Adipose tissue (tissue), 3 donors: ENCODE data around the gene SYTL3. TPM values are rescaled to one million over a fixed set of nuclear protein-coding genes. Genes with fewer than 3 reads are reported as not detected.
"Not testable (repeated sequence)": the region's sequence is repeated elsewhere in the genome, so short reads cannot be mapped to it uniquely, and the experiment has no call there.

Experiments
- H3K27ac ChIP-seq: one replicate; pipeline ENCODE4 v1.5.1; 2013; ENCODE audit warnings: low read depth, low read length
- WGBS, 3 donors: extraction: QIAGEN DNeasy Blood & Tissue Kit; methylation state at CpG; one replicate each; pipeline ENCODE4 v1.1.7; 2013; 5-methylcytosine and 5-hydroxymethylcytosine counted together
- polyA plus RNA-seq, 3 donors: library from polyadenylated mRNA; stranded (reverse); fragments of 200-250 nt; gene quantifications; one replicate each; pipeline ENCODE4 v1.2.3, GENCODE V29; 2013
- donor health status: healthy with polysubstance abuse.
- donor health status: Bipolar disorder and iron deficiency.
- donor health status: healthy.

The SYTL3 gene
- polyA plus RNA-seq, 3 donors = 1.1 to 3.9 (median 3.7) TPM

- no peak overlapping the region for H3K27ac ChIP-seq
- WGBS, 3 donors = 74 to 83% (median 81%) methylated on average over 6 of the region's 6 CpGs
Measured at GRCh38 chr6:158784505-158784904, 134.7 kb downstream of the SYTL3 start.

GRCh38 chr6:158785036-158785435, 135.2 kb downstream of the SYTL3 start:
- 92 to 97% (median 93%) methylated on average over 12 of the region's 12 CpGs for WGBS, 3 donors
- H3K27ac ChIP-seq = no peak overlapping the region

- H3K27ac ChIP-seq = no peak overlapping the region
- 37 to 83% (median 83%) methylated on average over 6 of the region's 6 CpGs for WGBS, 3 donors
Measured at GRCh38 chr6:158786645-158787304, 136.9 kb downstream of the SYTL3 start.

GRCh38 chr6:158787395-158787794, 137.5 kb downstream of the SYTL3 start:
- 80 to 96% (median 90%) methylated on average over 5 to 6 of the region's 6 CpGs for WGBS, 3 donors
- H3K27ac ChIP-seq = no peak overlapping the region

- WGBS, 3 donors = 66 to 80% (median 68%) methylated on average over 11 of the region's 11 CpGs
- no peak overlapping the region for H3K27ac ChIP-seq
Measured at GRCh38 chr6:158789115-158789917, 139.5 kb downstream of the SYTL3 start.

- 66 to 78% (median 77%) methylated on average over 6 to 7 of the region's 7 CpGs for WGBS, 3 donors
Measured at GRCh38 chr6:158791274-158791855, 141.5 kb downstream of the SYTL3 start.

GRCh38 chr6:158792505-158792904, 142.7 kb downstream of the SYTL3 start:
- 79 to 83% (median 81%) methylated on average over 10 of the region's 10 CpGs for WGBS, 3 donors
- not testable (repeated sequence) for H3K27ac ChIP-seq

More at GRCh38 chr6:158791274-158791855, 141.5 kb downstream of the SYTL3 start:
- H3K27ac ChIP-seq = no peak overlapping the region

- 35 to 50% (median 43%) methylated on average over 1 of the region's 1 CpG for WGBS, 3 donors
- H3K27ac ChIP-seq = no peak overlapping the region
Measured at GRCh38 chr6:158793432-158793831, 143.6 kb downstream of the SYTL3 start.

- 81 to 90% (median 82%) methylated on average over 5 of the region's 5 CpGs for WGBS, 3 donors
- no peak overlapping the region for H3K27ac ChIP-seq
Measured at GRCh38 chr6:158795516-158795915, 145.7 kb downstream of the SYTL3 start.

- no peak overlapping the region for H3K27ac ChIP-seq
- WGBS, 3 donors = 73 to 96% (median 94%) methylated on average over 3 of the region's 3 CpGs
Measured at GRCh38 chr6:158796353-158796752, 146.5 kb downstream of the SYTL3 start.

GRCh38 chr6:158797331-158798310, 147.8 kb downstream of the SYTL3 start:
- no peak overlapping the region for H3K27ac ChIP-seq
- 34 to 81% (median 74%) methylated on average over 3 of the region's 3 CpGs for WGBS, 3 donors

- no peak overlapping the region for H3K27ac ChIP-seq
- 91 to 93% (median 92%) methylated on average over 8 of the region's 8 CpGs for WGBS, 3 donors
Measured at GRCh38 chr6:158798311-158798710, 148.5 kb downstream of the SYTL3 start.

- no peak overlapping the region for H3K27ac ChIP-seq
- WGBS, 3 donors = 14 to 39% (median 39%) methylated on average over 11 of the region's 11 CpGs
Measured at GRCh38 chr6:158799051-158799792, 149.4 kb downstream of the SYTL3 start.

GRCh38 chr6:158801655-158802294, 151.9 kb downstream of the SYTL3 start:
- H3K27ac ChIP-seq = no peak overlapping the region
- WGBS, 3 donors = 49 to 82% (median 77%) methylated on average over 7 of the region's 7 CpGs

GRCh38 chr6:158803733-158804143, 153.9 kb downstream of the SYTL3 start:
- WGBS, 3 donors = 14 to 35% (median 24%) methylated on average over 5 of the region's 5 CpGs
- H3K27ac ChIP-seq = no peak overlapping the region

GRCh38 chr6:158804207-158804606, 154.4 kb downstream of the SYTL3 start:
- no peak overlapping the region for H3K27ac ChIP-seq

GRCh38 chr6:158805698-158806377, 156.0 kb downstream of the SYTL3 start:
- H3K27ac ChIP-seq = no peak overlapping the region
- 87 to 94% (median 89%) methylated on average over 5 of the region's 5 CpGs for WGBS, 3 donors
